Liver (tissue), 9 donors: ENCODE measurements around the gene SCUBE1. TPM values are rescaled to one million over a fixed set of nuclear protein-coding genes. Genes with fewer than 3 reads are reported as not detected.

Experiments used
- DNase-seq: peaks from one replicate; pipeline ENCODE4 v3.0.0-alpha.2; 2017; ENCODE audit warnings: low spot score
- H3K27ac ChIP-seq, 2 donors: one replicate each; pipeline ENCODE4 v1.7.0; 2013; ENCODE audit warnings: inconsistent platforms in 2 of 2, low read length in 2 of 2, control low read depth in 1 of 2, low read depth in 1 of 2, mild to moderate bottlenecking in 1 of 2
- H3K27me3 ChIP-seq, 4 donors: one replicate each; pipeline versions ENCODE4 v1.6.1 to v1.7.0; 2013; ENCODE audit warnings: low read length in 3 of 4, inconsistent platforms in 1 of 4, mild to moderate bottlenecking in 1 of 4, moderate library complexity in 1 of 4; ENCODE audit not compliant: control insufficient read depth in 4 of 4, insufficient read depth in 4 of 4
- H3K36me3 ChIP-seq, 4 donors: one replicate each; pipeline versions ENCODE4 v1.6.1 to v1.7.0; 2013; ENCODE audit warnings: low read length in 3 of 4, mild to moderate bottlenecking in 3 of 4, low read depth in 1 of 4, moderate library complexity in 1 of 4; ENCODE audit not compliant: control insufficient read depth in 4 of 4, insufficient read depth in 3 of 4
- H3K4me1 ChIP-seq, 4 donors: one replicate each; pipeline versions ENCODE4 v1.6.1 to v1.7.0; 2013; ENCODE audit warnings: low read length in 3 of 4, mild to moderate bottlenecking in 3 of 4, moderate library complexity in 1 of 4; ENCODE audit not compliant: control insufficient read depth in 4 of 4, insufficient read depth in 4 of 4
- H3K4me3 ChIP-seq, 3 donors: one replicate each; pipeline versions ENCODE4 v1.6.1 to v1.7.0; 2013; ENCODE audit warnings: low read length in 3 of 3, control low read depth in 1 of 3, low read depth in 1 of 3, mild to moderate bottlenecking in 1 of 3
- H3K9ac ChIP-seq, 2 donors: one replicate each; pipeline ENCODE4 v1.7.0; 2013; ENCODE audit warnings: low read length in 2 of 2, mild to moderate bottlenecking in 2 of 2, moderate library complexity in 2 of 2, control low read depth in 1 of 2, low read depth in 1 of 2
- H3K9me3 ChIP-seq, 4 donors: one replicate each; pipeline versions ENCODE4 v1.6.1 to v1.7.0; 2013; ENCODE audit warnings: low read length in 3 of 4; ENCODE audit not compliant: control insufficient read depth in 4 of 4
- CTCF ChIP-seq: fragments of 150-350 bp; IDR thresholded peaks from 2 replicates; pipeline ENCODE4 v1.5.1; 2017; ENCODE audit warnings: improper control_type of control experiment, low read depth, low read length; ENCODE audit not compliant: missing input control
- EGR1 ChIP-seq, 2 donors: IDR thresholded peaks; 2 replicates each; pipeline ENCODE4 v1.6.1; 2016 to 2018; ENCODE audit warnings: antibody characterized with exemption in 2 of 2, low read depth in 2 of 2
- FOXA1 ChIP-seq: IDR thresholded peaks from 2 replicates; pipeline ENCODE4 v1.6.1; 2016; ENCODE audit warnings: antibody characterized with exemption
- FOXA2 ChIP-seq: IDR thresholded peaks from 2 replicates; pipeline ENCODE4 v1.6.1; 2016; ENCODE audit warnings: antibody characterized with exemption
- GABPA ChIP-seq, 2 donors: IDR thresholded peaks in 1 of 2; conservative IDR thresholded peaks in 1 of 2; 2 replicates each; pipeline ENCODE4 v1.6.1; 2016; ENCODE audit warnings: antibody characterized with exemption in 2 of 2, mild to moderate bottlenecking in 1 of 2, moderate library complexity in 1 of 2
- HNF4A ChIP-seq, 2 donors: conservative IDR thresholded peaks; 2 replicates each; pipeline ENCODE4 v1.6.1; 2016; ENCODE audit warnings: antibody characterized with exemption in 2 of 2, mild to moderate bottlenecking in 2 of 2
- HNF4G ChIP-seq: IDR thresholded peaks from 2 replicates; pipeline ENCODE4 v1.6.1; 2016; ENCODE audit warnings: antibody characterized with exemption
- JUND ChIP-seq, 2 donors: IDR thresholded peaks; 2 replicates each; pipeline ENCODE4 v1.6.1; 2016; ENCODE audit warnings: antibody characterized with exemption in 2 of 2
- MAX ChIP-seq: IDR thresholded peaks from 2 replicates; pipeline ENCODE4 v1.6.1; 2016; ENCODE audit warnings: antibody characterized with exemption
- NR2F2 ChIP-seq: IDR thresholded peaks from 2 replicates; pipeline ENCODE4 v1.6.1; 2016; ENCODE audit warnings: antibody characterized with exemption
- RAD21 ChIP-seq, 2 donors: IDR thresholded peaks; 2 replicates each; pipeline ENCODE4 v1.6.1; 2016; ENCODE audit warnings: antibody characterized with exemption in 2 of 2, mild to moderate bottlenecking in 2 of 2
- REST ChIP-seq: IDR thresholded peaks from 2 replicates; pipeline ENCODE4 v1.6.1; 2016; ENCODE audit warnings: antibody characterized with exemption, mild to moderate bottlenecking
- RXRA ChIP-seq, 2 donors: IDR thresholded peaks; 2 replicates each; pipeline ENCODE4 v1.6.1; 2017 to 2018; ENCODE audit warnings: antibody characterized with exemption in 2 of 2, mild to moderate bottlenecking in 1 of 2
- SP1 ChIP-seq: IDR thresholded peaks from 2 replicates; pipeline ENCODE4 v1.6.1; 2018; ENCODE audit warnings: antibody characterized with exemption, mild to moderate bottlenecking
- TAF1 ChIP-seq: conservative IDR thresholded peaks from 2 replicates; pipeline ENCODE4 v1.6.1; 2016; ENCODE audit warnings: antibody characterized with exemption, mild to moderate bottlenecking
- YY1 ChIP-seq: IDR thresholded peaks from 2 replicates; pipeline ENCODE4 v1.6.1; 2016; ENCODE audit warnings: antibody characterized with exemption, mild to moderate bottlenecking
- ZBTB33 ChIP-seq: IDR thresholded peaks from 2 replicates; pipeline ENCODE4 v1.6.1; 2016; ENCODE audit warnings: antibody characterized with exemption
- WGBS: extraction: QIAGEN DNeasy Blood & Tissue Kit; methylation state at CpG from one replicate; pipeline ENCODE4 v1.1.7; 2013; 5-methylcytosine and 5-hydroxymethylcytosine counted together
- polyA plus RNA-seq, 2 donors: library from polyadenylated mRNA; stranded (reverse) in 1 of 2; unstranded in 1 of 2; fragments of 200-250 nt in 1 of 2; fragments of >200 nt in 1 of 2; fragmentation: Nextera tagmentation in 1 of 2; extraction: Ambion mirVana in 1 of 2; gene quantifications; one replicate each; pipeline versions ENCODE4 v1.2.1 to v1.2.3, GENCODE V29; 2013 to 2015
- total RNA-seq, 2 donors: library from RNA; depleted of rRNA; stranded (reverse); fragments of >200 nt; gene quantifications; one replicate each; pipeline ENCODE4 v1.2.3, GENCODE V29; 2014
- TF ChIP-seq, protein P1 (sequence below): IDR thresholded peaks from 2 replicates; pipeline ENCODE4 v1.6.1; 2016; ENCODE audit warnings: antibody characterized with exemption
- donor health status: healthy.
- donor health status: healthy.
- donor health status: healthy.
- donor health status: healthy.
- donor health status: healthy.

SCUBE1 gene
- total and polyA plus RNA-seq, 4 donors = 0.07 to 0.46 (median 0.08) TPM; not detected in 1

GRCh38 chr22:43200031-43200430 is 143.1 kb downstream of the SCUBE1 start:
- no peak for DNase-seq
- no peaks in the 10 kb centered on the region for H3K9me3 ChIP-seq
- H3K9ac ChIP-seq = no peak overlapping the region
- no peaks in the 10 kb centered on the region for H3K36me3 ChIP-seq
- H3K27ac ChIP-seq = no peak overlapping the region
- TF ChIP-seq JUND (IDR thresholded peaks at IDR 0.05) (no peak), NR2F2 (no peak), EGR1 (IDR thresholded peaks at IDR 0.05; ENCODE audit: low read depth in 2 of 2) (no peak), SP1 (no peak)
- TF ChIP-seq, protein P1, sequence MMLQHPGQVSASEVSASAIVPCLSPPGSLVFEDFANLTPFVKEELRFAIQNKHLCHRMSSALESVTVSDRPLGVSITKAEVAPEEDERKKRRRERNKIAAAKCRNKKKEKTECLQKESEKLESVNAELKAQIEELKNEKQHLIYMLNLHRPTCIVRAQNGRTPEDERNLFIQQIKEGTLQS = no peak
- H3K27me3 ChIP-seq = peaks cover 0 to 2% (median 0%) of the 10 kb centered on the region in 4 donors
- 92% methylated on average over 17 of the region's 17 CpGs for WGBS
- no peak overlapping the region for H3K4me3 ChIP-seq
- H3K4me1 ChIP-seq = no peaks in the 10 kb centered on the region

DNA sequence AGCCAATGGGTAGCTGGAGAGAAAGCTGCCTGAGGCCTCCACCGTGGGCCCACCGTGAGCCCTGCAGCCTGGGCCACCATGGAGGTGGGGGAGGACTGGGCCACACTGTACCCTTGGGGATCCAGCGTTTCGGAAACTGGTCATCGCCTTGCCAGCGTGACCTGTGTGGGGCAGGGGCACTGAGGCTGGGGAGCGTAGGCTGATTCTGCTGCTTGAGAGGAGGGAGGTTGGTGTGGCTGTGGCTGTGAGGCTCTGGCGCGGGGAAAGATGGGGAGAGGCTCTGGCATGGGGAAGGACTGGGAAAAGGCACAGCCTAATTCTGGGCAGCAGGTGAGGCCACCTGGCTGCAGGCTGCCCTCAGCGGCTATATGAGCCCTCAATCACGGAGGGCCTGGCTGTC is 143.6 kb downstream of the SCUBE1 start:
- Histone ChIP-seq H3K27me3 (peaks cover 0 to 2% (median 0%) of the 10 kb centered on the region in 4 donors), H3K27ac (no peak overlapping the region), H3K36me3 (no peaks in the 10 kb centered on the region), H3K9ac (no peak overlapping the region), H3K4me3 (no peak overlapping the region), H3K9me3 (no peaks in the 10 kb centered on the region), H3K4me1 (no peaks in the 10 kb centered on the region)
- TF ChIP-seq FOXA1 (no peak), NR2F2 (no peak), MAX (no peak), ZBTB33 (no peak), HNF4G (no peak), JUND (IDR thresholded peaks at IDR 0.05) (no peak), REST (no peak)
- no peak for DNase-seq
- WGBS = 92% methylated on average over 11 of the region's 11 CpGs

GRCh38 chr22:43198936-43199335 is 144.2 kb downstream of the SCUBE1 start:
- Histone ChIP-seq H3K9me3 (no peaks in the 10 kb centered on the region), H3K27ac (no peak overlapping the region), H3K4me1 (no peaks in the 10 kb centered on the region), H3K36me3 (no peaks in the 10 kb centered on the region), H3K9ac (no peak overlapping the region), H3K27me3 (peaks cover 0 to 2% (median 0%) of the 10 kb centered on the region in 4 donors), H3K4me3 (no peak overlapping the region)
- no peak for DNase-seq
- WGBS = 62% methylated on average over 9 of the region's 9 CpGs
- TF ChIP-seq RAD21 (IDR thresholded peaks at IDR 0.05) (no peak), HNF4G (no peak), MAX (no peak), HNF4A (conservative IDR thresholded peaks at IDR 0.05) (no peak), TAF1 (no peak), EGR1 (IDR thresholded peaks at IDR 0.05; ENCODE audit: low read depth in 2 of 2) (no peak), FOXA2 (no peak), GABPA (IDR thresholded peaks at IDR 0.05 in 1 of 2, conservative IDR thresholded peaks at IDR 0.05 in 1 of 2) (no peak), CTCF (no peak), YY1 (no peak), JUND (IDR thresholded peaks at IDR 0.05) (no peak), FOXA1 (no peak), RXRA (IDR thresholded peaks at IDR 0.05) (no peak), ZBTB33 (no peak)
- TF ChIP-seq, protein P1 = no peak
